ENCODE results near the gene AP4S1.

- TF ChIP-seq CTCF (IDR thresholded peaks at IDR 0.05; ENCODE audit: borderline replicate concordance, extremely low read depth, low read length, poor library complexity, severe bottlenecking) (no peak), EZH2 (IDR thresholded peaks at IDR 0.05; ENCODE audit: borderline replicate concordance, low read depth, low read length, severe bottlenecking) (no peak)
Observed at GRCh38 chr14:31024010-31024480, 1.4 kb upstream of the AP4S1 start.
